T-helper 1 cell treated with Interleukin-12 subunit alpha and Interleukin-12 subunit beta and Interleukin-4 antibody, amounts not matched to agents 30 ng/mL and 1 ng/mL, for 36 hours (primary cell): ENCODE measurements around the gene SPRR2B. TPM values are rescaled to one million over a fixed set of nuclear protein-coding genes. Genes with fewer than 3 reads are reported as not detected.
"Not testable (repeated sequence)": the region's sequence is repeated elsewhere in the genome, so short reads cannot be mapped to it uniquely, and the experiment has no call there.

Experiments used
- intact Hi-C: fragments of 100-400 bp; cut with micrococcal nuclease; formaldehyde crosslinking; loops from one replicate; pipeline ENCODE4 v1.15.1; 2024
- total RNA-seq: library from RNA; stranded (reverse); gene quantifications from 2 replicates; pipeline ENCODE4 v1.2.3, GENCODE V29; 2022

SPRR2B gene
- total RNA-seq = not detected in 2 replicates

DNA sequence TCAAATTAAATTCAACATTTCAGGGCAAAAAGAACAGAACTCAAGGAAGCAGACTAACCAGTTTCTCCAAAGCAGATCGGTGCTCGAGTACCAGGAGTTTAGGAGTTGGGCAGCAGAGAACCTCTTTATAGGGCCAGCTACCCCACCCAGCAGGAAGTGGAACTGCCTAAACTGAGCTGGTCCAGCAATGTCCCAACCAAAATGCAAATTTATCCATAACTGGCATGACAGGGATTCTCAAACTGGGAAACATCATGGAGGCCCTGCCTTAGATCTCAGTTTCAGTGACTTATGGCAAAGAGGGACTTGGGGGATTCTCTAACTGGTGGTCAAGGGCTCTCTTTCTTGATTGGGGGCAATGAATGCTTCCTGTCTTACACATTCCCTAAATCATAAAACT, at the start of gene SPRR2B:
Gene SPRR2B (minus strand): TSS at position 101 of the 400 bp plus-strand sequence. CDS start 772 bp downstream, outside the sequence.
- intact Hi-C loops = no loop called here

DNA sequence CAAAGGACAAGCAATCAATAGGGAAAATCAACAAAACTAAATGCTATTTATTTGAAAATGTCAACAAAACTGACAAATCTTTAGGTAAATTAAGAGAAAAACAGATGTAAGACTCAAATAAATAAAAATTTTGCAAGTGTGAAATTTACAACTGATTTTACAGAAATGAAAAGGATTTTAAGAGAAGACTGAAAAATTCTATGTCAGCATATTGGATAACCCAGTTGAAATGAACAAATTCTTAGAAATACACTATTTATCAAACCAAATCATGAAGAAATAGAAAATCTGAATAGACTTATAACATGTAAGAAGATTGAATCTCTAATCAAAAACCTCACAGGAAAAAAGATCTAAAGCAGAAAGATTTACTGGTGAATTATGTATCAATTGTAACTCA, 49.5 kb upstream of the SPRR2B start:
- intact Hi-C loops = no loop called here

DNA sequence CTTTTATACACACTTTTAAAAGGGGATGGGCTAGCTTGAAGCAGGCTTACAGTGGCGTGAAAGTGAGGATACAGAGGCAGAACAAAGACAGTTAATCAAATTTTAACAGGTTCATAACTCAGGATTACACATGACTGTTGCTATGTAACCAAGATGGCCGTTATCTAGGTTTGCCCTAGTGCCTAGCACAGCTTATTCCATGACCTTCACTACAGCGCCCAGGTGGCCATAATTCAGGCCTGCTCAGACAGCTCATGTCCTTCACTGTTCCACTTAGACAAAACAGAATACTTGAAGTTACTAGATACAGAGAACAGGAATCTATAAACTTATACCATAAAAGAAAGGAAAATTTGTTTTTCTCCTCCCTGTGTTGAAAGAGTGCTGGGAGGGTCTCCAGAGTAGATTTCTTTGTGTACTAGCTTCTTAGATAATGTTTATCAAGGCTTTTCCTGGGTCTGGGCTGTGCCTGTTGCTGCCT, 48.1 kb upstream of the SPRR2B start:
- intact Hi-C loops = no loop called here

DNA sequence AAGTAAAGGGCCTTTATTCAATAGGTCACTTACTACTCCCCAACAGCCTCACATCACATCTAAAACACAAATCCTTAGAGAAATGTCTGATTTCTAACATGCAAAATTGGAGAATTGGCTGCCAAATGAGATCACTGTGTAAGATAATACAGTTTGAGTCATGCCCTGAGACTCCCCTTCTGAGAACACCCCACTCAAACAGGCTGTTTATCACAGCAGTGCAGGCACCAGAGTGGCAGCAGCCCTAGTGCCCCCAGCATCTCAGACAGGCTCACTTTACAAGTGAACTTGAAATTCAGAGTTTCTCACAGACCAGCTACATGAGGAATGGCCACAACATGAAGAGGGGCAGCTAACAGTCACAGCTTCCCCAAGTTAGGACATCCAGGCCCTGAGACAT, 43.9 kb upstream of the SPRR2B start:
- intact Hi-C loops = not testable (repeated sequence)

- intact Hi-C loops = no loop called here
Observed at GRCh38 chr1:153113416-153113815, 42.0 kb upstream of the SPRR2B start, which contains the start of gene SPRR2F. Gene SPRR2F (minus strand): TSS chr1:153113516. CDS start chr1:153112733, 783 bp downstream.

DNA sequence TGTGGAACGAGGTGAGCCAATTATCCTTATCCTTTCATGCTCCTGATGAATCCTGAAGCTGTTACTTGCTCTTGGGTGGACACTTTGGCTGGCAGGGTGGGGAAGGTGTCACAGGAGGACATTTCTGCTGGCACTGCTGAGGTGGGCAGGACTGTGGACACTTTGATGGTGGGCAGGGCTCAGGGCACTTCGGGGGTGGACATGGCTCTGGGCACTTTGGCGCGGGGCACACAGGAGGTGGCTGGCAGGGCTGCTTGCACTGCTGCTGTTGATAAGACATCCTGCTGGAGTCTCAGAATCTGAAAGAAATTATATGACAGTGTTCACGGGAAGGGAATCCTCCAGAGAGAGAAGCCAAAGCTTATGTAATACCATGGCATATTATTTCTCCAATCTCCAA, 41.0 kb upstream of the SPRR2B start:
- intact Hi-C loops = not testable (repeated sequence)

- intact Hi-C loops = no loop called here
Observed at GRCh38 chr1:153100245-153100644, 28.8 kb upstream of the SPRR2B start.

- intact Hi-C loops = no loop called here
Observed at GRCh38 chr1:153099461-153100045, 28.1 kb upstream of the SPRR2B start.

- intact Hi-C loops = no loop called here
Observed at GRCh38 chr1:153095764-153096163, 24.4 kb upstream of the SPRR2B start.

GRCh38 chr1:153094426-153094825, 23.0 kb upstream of the SPRR2B start, which contains the start of gene SPRR2E:
Gene SPRR2E (minus strand): TSS chr1:153094526. CDS start chr1:153093751, 775 bp downstream.
- intact Hi-C loops = no loop called here

- intact Hi-C loops = no loop called here
Observed at GRCh38 chr1:153087652-153088051, 16.2 kb upstream of the SPRR2B start.

GRCh38 chr1:153081736-153082135, 10.3 kb upstream of the SPRR2B start:
- intact Hi-C loops = no loop called here

DNA sequence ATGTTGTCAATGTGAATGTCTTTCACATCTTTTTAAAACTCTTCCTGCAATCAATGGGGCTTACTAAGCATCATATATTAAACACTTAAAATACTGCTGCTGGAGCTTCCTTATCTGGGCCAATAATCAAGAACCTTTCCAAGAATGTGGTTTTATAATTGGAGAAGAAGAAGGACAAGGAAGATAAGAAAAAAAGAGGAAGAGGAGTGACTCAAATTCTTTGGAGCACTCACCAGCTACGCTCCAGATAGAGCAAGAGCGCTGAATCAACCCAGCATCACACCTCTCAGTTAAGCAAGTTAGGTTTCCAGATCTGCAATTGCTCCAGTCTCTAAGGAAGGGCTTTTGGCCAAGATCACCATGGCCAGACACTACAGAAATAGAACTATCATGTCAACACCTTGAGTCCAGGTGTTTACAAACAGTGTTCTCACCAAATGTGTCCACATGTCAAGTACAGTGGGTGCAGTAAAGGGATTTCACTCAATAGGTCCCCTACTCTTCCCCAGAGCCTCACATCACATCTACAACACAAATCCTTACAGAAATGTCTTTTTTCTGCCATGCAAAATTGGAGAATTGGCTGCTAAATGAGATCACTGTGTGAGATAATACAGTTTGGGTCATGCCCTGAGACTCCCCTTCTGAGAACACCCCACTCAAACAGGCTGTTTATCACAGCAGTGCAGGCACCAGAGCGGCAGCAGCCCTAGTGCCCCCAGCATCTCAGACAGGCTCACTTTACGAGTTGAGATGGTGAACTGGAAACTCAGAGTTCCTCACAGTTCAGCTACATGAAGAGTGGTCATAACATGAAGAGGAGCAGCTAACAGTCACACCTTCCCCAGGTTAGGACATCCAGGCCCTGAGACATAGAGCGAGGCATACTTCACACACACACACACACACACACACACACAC, 1.7 kb upstream of the SPRR2B start:
- intact Hi-C loops = no loop called here

DNA sequence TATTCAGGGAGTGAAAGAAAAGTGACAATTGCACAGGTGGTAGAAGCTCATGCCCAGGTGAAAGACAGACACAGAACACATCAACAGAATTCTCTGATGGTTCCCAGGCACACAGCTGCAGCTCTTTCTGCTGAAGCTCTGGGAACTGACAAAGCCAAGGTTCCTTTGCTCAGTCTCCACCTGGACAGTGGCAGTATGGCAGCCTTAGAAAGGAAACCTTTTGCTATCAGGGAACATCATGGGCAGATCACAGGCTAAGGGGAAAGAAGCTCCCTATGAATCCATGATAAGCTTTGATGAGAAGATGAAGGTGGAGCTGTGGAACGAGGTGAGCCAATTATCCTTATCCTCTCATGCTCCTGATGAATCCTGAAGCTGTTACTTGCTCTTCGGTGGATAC, 1.2 kb downstream of the SPRR2B start:
- intact Hi-C loops = no loop called here

- intact Hi-C loops = no loop called here
Observed at GRCh38 chr1:153058826-153059784, 12.3 kb downstream of the SPRR2B start.

DNA sequence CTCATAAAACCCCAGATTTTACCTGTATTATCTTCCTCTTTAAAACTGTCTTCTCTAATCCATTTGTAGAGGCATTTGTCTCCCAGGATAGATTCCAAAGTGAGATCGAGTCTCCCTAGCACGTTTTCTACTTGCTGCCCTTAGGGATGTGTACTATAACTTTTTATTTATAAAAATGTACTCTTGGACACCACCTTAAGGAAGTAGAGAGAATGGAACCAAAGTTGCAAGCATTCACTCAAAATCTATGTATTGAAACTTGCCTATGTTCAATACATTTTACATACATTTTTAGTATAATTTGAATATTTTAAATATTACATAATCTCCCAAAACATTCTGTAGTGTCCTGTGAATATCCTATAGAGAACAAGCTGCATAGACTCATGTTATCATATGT, 13.3 kb downstream of the SPRR2B start:
- intact Hi-C loops = no loop called here

DNA sequence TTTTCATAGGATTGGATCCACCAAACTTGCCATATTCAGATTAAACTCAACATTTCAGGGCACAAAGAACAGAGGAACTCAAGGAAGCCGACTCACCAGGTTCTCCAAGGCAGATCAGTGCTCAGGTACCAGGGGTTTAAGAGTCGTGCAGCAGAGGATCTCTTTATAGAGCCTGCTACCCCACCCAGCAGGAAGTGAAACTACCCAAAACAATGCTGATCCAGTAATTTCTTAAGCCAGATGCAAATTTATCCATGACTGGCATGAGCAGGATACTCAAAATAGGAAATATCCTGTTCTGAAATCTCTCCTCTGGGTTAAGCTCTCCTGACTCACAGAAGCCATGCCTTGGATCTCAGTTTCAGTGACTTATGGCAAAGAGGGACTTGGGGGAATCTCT, 14.0 kb downstream of the SPRR2B start, which contains the start of gene SPRR2A:
Gene SPRR2A (minus strand): TSS at position 138 of the 400 bp plus-strand sequence. CDS start 777 bp downstream, outside the sequence.
- intact Hi-C loops = no loop called here

GRCh38 chr1:153056111-153056510, 15.3 kb downstream of the SPRR2B start:
- intact Hi-C loops = not testable (repeated sequence)

DNA sequence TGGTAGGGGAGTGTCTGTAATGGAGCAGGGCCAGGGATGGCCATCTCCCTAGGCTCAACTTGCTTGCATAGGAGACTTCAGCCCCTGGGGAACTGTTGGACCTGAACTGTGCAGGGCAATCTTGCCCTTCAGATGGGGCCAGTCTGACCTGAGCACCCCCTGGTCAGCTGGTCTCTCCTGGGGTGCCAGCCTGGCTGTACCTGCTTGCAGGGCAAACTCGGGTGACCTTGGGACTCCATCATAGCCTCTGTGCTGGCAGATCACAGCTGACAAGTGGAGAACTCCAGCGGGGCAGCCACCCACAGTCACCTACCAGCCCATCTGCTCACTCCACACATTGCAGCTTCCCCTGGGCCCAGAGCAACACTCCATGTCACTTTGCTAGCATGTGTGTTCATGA, 22.2 kb downstream of the SPRR2B start:
- intact Hi-C loops = no loop called here

- intact Hi-C loops = no loop called here
Observed at GRCh38 chr1:153040950-153041631, 30.3 kb downstream of the SPRR2B start, which contains the start of gene SPRR2D. Gene SPRR2D (minus strand): TSS chr1:153041120. CDS start chr1:153040346, 774 bp downstream.
